ENCODE results near the gene SMG6.
"Not testable (repeated sequence)": the region's sequence is repeated elsewhere in the genome, so short reads cannot be mapped to it uniquely, and the experiment has no call there.

Gene SMG6

GRCh38 chr17:2170023-2170422 is 133.6 kb downstream of the SMG6 start:
- no peak overlapping the region for H3K27ac ChIP-seq
- TF ChIP-seq CTCF (IDR thresholded peaks at IDR 0.05) = peak; percentile 73
- no peak for TF ChIP-seq ZFX (IDR thresholded peaks at IDR 0.05; ENCODE audit: borderline replicate concordance)

- H3K27ac ChIP-seq = not testable (repeated sequence)
These were observed 137.9 kb downstream of the SMG6 start for GRCh38 chr17:2165723-2166122.

DNA sequence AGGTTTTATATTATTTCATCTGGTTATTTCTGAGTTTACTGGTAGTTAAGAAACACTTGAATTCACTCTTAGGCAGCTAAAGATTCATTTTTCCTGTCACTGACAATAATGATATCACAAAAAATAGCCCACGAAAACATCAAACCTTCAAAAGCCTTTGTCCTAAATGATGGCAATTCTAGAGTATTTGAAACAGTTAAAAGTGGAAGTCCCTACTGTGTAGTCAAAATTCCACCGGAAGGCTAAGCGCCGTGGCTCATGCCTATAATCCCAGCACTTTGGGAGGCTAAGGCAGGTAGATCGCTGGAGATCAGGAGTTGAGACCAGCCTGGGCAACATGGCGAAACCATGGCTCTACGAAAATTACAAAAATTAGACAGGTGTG is 145.2 kb downstream of the SMG6 start:
- no peak overlapping the region for H3K27ac ChIP-seq
- TF ChIP-seq ZFX (IDR thresholded peaks at IDR 0.05; ENCODE audit: borderline replicate concordance) (no peak), CTCF (IDR thresholded peaks at IDR 0.05) (no peak)

GRCh38 chr17:2157675-2158395 is 145.8 kb downstream of the SMG6 start:
- TF ChIP-seq ZFX (IDR thresholded peaks at IDR 0.05; ENCODE audit: borderline replicate concordance) (no peak), CTCF (IDR thresholded peaks at IDR 0.05) (no peak)
- no peak overlapping the region for H3K27ac ChIP-seq

DNA sequence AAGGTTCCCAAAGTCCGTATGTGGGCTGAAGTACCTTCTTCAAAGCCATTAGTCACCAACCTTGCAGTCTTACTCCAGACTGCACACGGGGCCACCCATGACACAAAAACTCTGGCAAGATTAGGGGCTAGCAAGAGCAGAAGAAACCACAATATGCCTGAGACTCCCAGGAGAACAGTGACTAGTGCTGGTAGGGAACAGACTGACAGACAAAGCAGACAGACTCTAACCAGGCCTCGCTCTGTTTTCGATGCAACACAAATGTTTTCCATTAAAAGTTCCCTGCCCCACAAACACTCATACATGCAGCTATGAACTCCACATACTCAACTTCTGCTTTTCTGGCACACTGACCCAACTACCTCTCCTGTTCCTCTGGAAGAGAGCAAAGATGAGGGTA is 146.5 kb downstream of the SMG6 start:
- TF ChIP-seq CTCF (IDR thresholded peaks at IDR 0.05) (no peak), ZFX (IDR thresholded peaks at IDR 0.05; ENCODE audit: borderline replicate concordance) (no peak)
- H3K27ac ChIP-seq = no peak overlapping the region

GRCh38 chr17:2156666-2157065 is 146.9 kb downstream of the SMG6 start:
- no peak overlapping the region for H3K27ac ChIP-seq
- TF ChIP-seq CTCF (IDR thresholded peaks at IDR 0.05) (no peak), ZFX (IDR thresholded peaks at IDR 0.05; ENCODE audit: borderline replicate concordance) (no peak)

DNA sequence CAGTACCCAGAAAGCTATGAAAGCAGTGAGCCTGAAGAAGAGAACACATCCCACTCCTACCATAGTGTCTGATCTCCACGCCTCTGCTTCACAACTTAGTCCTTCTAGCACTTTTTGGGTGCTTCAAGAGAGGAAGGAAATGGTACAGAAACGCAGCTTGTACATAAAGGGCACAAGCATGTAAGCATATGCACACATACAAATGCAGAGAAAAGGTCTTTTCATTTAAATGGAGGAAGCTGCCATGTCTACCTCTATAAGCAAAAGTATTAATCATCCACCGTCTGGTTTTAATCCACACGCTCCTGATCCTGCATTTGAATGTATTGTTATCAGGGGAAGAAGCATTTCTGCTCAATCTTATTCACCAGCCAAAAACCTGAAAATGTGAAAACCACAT is 148.0 kb downstream of the SMG6 start:
- no peak for TF ChIP-seq ZFX (IDR thresholded peaks at IDR 0.05; ENCODE audit: borderline replicate concordance)
- no peak for TF ChIP-seq CTCF (IDR thresholded peaks at IDR 0.05)
- no peak overlapping the region for H3K27ac ChIP-seq

Data from 22Rv1 (cell line).